GM21390 (cell line): ENCODE data around the gene LRTM2.

Experiments
- ATAC-seq: cut with Tn5 transposase; IDR thresholded peaks from one replicate; pipeline ENCODE4 v1.9.1; 2021; ENCODE audit not compliant: unreplicated experiment

LRTM2 gene

DNA sequence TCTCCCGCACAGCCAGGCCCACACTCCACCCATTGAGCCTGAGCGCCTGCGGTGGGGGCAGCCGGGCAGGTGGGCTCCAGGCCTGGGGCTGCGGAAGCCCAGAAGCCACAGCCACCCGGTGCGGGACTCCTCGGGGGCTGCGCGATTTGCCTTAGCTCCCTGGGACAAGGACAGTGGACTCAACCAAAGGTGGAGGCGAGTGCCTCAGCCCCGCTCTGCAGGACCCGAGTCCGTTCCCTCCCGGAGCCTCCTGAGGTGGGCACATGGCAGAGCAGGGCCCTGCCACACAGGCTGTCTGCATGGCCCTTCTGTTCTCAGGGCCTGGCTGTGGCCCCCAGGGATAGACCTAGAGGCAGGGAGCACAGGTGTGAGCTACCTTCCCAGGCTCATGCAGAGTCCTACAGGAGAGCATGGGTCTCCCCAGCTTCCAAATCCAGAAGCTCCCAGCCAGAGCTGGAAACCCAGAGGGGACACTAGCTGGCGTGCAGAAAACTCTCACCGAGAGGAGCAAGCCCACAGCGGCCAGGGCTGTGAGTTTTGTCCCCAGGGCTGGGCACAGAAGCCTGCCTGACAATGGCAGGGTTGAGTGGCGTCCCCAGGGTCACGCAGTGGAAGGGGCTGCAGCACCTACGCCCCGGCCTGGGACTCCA is 22.2 kb upstream of the LRTM2 start:
- ATAC-seq, result no peak

DNA sequence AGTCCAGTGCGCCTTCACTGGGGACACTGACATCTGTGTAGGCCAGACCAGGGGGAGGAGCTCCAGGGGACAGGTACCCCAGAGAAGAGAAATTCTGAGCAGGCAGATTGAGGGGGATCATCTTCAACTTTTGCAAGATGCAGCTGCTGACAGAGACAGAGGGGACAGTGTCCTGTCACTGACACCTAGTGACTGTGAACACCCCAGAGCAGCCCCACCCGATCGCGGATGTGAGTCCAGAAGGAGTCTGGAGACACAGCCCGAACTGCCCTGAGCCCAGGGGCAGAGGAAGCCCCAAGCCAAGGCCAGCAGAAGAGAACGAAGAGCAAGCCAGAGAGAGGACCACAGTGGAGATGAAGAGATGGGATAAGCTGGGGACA is 21.7 kb upstream of the LRTM2 start:
- ATAC-seq, result no peak

DNA sequence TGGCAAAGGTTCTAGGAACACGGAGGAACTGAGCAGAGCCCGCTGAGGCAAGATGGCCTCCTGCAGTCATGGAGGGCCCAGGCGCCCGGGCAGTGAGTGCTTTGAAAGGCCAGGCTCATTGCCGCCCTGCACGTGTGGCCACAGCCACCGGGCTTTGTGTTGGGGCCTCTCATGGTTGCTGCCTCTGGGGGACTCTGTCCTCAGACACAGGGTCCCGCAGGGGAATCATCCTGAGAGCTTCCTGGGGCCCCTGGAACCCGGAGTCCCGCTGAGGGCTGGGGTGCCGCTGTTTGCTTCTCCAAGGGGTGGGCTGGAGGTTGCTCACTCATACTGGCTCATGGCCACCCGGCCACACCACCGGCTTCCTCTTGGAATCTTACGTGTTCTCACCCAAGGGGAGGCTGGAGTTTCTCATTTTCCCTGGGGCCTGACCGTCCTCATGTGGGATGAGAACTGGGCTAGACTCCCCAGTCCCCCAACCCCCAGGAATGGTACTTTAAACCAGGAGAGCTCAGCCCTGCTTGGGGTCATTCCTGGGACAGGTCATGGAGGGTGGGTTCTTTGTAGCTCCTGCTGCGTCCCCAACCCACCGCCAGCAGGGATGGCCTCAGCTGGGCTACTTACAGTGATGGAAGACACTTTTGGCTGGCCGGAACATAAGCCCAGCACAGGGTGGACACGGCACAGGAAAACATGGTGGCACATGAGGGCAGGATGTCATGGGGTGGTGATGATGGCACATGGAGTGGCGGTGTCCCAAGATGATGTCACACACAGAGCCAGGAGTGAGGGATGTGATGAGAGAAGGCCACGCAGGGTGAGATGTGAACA is 21.1 kb upstream of the LRTM2 start:
- ATAC-seq, result no peak

DNA sequence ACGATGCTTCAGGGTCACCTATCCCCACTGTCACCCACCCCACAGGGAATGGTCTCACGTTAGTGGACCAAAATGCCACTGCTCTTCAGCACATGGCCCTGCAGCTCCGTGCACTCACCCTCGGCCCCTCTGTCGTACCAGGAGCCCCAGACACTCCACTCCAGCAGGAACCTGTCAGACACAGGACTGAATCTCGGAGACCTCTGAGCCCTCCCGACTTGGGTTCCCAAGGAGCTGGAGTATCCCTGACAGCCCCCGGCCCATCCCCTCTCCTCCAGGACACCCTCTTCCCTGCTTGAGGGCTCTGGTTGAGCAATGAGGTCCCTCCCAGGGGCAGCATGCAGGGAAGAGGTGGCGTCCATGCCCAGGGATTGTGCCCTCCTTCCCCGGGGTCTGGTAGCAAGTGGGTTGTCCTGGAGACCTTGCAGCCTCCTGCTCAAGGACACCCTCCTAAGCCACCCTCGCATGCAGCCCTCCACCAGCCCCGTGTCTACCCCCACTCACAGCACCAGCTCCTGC is 20.4 kb upstream of the LRTM2 start:
- ATAC-seq, result no peak

DNA sequence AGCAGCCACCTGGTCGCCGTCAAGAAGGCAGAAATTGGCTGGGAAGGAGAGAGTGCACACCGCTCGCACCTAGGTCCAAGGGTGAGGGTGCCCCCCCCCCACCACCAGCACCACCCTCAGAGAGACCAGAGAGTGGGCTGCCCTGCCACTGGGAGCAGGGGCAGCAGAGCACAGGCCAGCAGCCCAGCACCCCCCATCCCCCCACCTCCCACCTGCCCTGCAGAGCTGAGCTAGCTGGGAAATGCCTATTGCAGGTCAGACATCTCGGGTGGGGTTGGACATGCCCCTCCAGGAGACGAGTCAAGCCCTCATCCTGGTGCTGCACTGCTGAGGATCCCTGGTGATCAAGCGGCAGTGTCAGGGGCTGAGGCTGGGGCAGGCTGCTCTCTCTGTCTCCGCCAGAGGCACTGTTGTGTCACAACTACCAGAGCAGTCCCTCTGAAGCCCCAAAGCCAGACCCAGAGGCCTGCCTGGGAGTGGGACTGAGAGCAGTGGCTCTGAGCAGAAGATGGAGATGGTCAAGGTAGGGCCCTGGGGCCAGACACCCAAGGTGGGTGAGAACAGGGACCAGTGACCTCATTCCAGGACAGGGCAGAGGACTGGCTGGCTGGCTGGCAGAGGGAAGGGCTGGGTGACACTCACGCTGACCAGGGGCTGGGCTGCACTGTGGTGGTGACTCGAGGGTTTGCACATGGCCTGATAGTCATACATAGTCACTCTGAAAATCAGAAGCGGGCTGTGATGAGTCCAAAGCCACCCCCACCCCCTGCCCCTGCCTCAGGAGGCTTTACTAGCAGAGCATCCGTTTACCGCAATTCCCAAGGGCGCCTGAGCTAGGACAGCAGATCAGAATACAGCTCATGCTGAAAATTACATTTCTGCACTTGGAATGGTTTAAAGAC is 19.7 kb upstream of the LRTM2 start:
- ATAC-seq, result no peak

DNA sequence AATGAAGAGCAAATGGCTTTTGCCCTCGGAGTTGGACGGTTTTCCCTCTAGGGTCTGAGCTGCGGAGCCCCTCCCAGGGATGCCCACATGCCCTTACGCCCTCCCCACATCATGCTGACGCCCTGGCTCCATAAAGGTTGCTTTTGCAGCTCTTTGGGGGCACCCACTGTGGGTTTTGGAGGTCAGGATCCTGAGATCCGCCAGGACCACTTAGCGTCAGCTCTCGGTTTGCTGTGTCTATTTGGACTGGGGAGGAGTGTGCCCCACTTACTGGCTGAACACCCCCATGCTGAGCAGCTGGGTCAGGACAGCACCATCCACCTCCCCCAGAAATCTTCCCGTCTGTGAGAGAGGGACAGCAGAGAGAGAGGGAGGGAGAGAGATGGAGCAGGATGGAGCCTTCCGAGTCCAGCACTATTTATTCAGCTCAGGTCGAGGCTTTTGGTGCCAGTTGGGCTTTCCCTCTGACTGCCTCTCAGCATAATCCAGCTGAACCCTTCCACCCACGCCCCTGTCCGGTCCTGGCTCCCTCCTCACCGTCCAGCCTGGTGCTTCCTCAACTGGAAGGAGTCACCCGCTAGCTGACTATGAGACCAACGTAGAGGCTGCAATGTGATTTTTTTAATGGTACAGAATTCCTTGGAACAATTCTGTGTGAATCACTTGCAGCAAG is 18.9 kb upstream of the LRTM2 start:
- no peak for ATAC-seq

DNA sequence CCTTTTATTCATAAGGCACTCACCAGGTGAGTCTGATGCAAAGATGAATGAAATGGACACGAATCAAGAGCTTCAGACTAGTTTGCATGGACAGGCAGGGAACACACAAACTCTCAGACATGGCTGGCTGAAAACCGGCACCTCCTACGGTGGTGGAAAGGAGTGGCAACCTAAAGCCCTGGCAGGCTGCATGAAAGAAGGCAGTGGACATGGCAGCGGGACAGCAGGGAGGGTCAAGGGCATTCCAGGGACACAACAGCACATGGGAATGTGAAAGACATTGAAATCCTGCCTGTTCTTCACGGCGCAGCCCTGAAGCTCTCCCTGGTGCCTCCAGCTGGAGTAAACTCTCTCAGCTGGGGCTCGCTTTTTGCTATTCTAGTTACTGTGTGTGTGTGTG is 16.6 kb upstream of the LRTM2 start:
- no peak for ATAC-seq

DNA sequence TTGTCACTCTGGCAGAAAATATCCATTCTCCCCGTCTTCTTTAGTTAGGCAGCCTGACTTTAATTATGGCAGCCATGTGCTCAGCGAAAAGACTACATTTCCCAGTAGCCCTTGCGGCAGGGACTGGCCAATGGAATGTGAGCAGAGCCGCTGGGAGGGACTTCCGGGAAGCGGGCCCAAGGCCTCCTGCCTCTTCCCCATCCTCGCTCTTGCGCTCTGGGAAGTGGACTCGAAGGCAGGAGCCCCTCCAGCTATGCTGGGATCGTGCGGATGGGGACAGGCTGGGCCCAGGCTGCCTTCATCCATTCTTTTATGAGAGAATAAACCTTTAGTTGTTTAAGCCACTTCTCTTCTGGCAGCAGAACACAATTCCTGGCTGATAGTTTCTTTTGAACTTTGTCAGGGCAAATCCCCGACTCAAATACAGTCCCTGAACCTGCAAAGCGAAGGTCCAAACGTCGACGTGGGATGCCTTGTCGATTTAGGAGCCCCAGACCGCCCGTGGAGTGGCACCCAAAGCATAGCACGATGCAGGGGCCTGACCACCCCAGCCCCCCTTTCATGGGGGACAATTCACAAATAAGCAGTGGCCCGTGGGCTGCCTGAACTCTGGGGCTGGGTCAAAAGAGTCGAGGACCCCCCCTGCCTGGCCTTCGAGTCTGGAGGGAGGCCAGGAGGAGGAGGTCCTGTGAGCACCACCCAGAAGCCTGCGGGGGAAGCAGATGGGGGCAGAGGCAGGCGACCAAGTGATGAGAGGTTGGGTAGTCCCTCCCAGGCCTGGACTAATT is 15.6 kb upstream of the LRTM2 start:
- peak; percentile 92 for ATAC-seq

DNA sequence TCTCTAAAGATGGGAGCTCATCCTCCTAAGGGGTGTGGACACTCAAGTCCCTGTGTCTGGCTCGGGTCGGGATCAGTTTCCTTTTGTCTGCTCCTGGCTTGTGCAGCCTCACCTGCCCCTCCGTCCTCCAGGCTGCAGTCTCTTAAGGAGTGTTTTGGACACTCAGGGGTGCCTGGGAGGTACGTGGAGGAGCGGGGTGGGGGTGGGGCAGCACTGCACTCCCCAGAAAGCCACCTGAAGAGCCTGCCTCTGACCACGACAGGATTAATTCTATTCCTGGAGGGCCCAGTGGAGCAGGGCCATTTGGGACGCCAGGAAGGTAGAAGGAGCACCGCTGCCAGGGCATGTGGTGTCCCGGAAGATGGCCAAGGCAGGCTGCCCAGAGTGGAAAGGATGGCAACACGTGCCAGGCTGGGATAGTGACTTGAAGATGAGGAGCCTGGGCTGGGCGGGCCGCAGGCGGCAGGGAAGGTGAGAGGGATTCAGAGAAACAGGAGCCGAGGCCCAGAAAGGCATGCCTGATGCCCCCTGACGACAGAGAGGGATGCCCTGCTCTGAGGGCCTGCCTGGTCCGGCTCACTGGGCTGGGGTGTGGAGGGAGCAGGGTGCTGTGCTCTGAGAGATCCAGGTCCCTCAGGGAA is 14.8 kb upstream of the LRTM2 start:
- ATAC-seq, result no peak

DNA sequence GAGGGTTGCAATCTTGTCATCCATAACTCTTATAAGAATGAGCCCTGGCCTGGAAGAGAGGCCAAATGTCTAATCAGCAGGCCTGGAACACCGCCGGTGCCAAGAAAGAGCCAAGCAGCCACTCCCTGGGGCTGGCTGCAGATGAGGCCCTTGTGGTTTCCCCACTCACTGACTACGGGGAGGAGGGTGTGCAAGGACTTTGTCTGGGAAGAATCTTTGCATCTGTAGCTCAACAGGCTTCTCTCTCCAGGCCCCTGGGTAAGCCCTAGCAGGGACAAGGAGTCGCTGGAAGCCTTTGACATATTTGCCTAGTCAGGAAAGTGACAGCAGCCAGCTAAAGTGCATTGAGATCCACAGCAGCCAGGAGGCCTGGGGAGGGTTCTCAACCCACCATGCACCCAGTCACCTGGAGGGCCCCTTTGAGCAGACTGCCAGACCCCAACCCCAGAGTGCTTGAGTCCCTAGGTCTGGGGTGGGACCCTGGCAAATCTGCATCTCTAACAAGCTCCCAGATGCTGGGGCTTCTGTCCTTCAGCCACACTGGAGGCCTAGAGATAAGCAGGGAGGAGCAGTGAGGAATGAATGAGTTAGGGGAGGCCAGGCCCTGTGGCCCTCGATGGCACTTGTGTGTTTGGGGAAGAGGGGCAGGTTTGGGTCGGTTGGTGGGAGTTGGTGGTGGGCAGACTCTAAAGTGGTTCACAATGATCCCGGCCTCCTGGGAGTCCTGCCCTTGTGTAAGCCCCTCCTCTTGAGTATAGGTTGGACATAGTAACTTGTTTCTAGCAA is 13.9 kb upstream of the LRTM2 start:
- ATAC-seq, result no peak

DNA sequence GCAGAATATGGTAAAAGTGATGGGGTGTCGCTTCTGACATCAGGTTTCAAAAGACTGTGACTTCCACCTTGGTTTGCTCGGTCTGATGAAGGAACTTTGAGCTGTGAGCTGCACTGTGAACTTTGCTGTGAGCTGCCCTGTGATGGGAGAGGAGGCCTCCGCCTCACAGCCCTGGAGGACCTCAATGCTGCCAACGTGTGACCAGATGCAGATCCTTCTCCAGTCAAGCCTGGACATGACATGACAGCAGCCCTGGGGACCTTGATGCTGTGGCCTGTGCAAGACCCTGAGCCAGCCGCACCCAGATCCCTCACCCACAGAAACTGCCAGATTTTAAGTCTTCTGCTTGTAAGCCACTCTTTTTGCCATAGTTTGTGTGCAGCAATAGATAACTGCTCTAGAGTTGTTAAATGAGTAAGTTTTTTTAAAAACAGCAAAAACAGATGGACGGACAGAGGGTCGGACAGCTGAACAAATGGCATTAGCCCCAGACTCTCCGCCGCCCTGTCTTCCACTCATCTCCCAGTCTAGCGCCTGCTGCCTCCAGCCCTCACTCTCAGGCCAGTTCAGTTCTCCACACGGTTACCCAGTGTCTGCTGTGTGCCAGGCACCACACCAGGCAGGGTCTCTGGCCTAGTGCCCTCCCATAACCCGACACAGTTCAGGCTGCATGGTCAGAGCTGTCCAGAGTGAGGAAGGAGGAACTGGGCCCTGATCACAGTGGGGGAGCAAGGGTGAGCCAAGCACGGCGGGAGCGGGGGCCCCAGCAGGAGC is 13.1 kb upstream of the LRTM2 start:
- no peak for ATAC-seq

DNA sequence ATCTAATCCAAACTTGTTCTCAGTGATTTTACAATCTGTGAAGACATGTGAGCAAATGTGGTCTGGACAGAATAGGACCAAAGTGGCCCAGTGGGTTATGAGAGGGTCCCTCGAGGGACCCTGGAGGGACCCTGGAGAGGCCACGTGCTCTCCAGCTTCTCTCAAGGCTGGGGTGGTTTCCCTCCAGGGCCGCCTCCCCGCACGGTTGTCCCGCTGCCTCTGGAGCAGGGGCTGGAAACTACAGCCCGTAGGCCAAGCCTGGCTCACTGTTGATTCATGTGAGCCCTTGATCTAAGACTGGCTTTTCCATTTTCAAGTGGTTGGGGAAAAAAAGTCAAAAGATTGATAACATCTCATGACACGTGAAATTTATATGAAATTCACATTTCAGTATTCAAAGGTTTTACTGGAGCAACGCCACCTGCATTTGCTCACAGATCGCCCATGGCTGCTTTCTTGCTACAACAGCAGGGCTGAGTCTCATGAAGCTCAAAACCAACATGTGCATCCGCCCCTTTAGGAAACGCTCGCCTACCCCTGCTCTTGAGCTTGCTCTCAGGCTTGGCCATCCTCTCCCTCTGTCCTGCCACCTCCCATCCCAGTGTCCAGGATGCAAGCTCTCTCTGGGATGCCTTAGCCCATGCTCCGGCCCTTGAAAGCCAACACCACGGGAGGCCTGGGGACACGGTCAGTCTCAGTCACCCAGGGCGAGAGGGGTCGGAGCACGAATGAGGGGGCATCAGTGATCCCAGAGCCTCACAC is 12.1 kb upstream of the LRTM2 start:
- ATAC-seq, result no peak

DNA sequence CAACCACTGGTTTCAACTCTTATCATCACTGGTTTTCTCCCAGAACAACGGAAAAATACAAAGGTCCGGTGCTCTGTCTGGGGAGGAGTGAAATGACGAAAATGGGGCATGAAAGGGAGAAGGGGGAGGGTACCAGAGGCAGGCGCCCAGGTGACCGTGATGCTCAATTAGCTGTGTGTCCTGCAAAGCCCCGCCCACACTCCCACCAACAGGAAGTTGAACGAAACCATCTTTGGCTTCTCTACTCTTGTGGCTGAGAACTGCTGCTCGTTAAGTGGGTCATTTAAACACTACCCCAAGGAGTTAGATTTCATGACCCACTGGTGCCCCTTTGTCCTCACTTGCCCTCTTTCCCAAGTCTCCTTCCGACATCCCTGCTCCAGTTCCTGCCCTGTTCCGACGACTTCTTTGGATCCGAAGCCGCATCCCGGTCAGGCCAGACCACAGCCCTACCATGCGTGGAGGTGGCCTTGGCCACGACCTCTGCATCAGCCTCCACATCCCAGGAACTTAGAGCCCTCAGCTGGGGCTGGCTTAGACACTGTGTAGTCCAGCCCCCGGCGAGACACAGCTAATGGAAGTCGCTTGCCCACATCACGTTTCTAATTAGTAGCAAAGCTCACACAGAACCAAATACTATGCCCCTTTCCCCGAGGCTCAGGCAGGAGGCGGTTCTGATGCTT is 11.4 kb upstream of the LRTM2 start:
- no peak for ATAC-seq

DNA sequence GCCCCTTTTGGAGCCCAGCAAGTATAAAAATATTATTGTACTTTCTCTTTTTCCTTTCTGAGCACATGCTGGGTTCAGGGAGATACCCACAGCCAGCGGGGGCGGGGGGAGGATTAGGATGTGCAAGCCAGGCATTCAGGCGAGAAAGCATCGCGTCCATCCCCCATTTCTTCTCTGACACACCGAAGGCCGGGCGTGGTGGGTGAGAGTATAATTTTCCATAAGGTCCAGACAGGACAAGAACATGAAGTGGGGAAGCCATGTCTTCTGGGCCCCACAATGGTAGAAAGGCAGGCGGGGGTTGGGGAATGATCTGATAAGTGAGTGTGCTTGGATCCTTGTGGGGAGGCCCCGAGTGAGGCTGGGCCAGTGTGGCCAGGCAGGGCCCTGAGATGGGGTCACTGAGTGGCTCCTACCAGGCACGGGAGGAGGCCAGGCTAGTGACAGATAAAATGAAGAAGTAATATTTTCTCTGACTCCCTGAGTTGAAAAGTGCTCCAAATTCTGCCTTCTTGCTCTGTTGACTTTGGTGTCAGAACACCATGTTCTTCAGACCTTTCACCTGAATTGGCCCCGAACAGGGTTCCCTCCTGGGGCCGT is 10.7 kb upstream of the LRTM2 start:
- no peak for ATAC-seq

DNA sequence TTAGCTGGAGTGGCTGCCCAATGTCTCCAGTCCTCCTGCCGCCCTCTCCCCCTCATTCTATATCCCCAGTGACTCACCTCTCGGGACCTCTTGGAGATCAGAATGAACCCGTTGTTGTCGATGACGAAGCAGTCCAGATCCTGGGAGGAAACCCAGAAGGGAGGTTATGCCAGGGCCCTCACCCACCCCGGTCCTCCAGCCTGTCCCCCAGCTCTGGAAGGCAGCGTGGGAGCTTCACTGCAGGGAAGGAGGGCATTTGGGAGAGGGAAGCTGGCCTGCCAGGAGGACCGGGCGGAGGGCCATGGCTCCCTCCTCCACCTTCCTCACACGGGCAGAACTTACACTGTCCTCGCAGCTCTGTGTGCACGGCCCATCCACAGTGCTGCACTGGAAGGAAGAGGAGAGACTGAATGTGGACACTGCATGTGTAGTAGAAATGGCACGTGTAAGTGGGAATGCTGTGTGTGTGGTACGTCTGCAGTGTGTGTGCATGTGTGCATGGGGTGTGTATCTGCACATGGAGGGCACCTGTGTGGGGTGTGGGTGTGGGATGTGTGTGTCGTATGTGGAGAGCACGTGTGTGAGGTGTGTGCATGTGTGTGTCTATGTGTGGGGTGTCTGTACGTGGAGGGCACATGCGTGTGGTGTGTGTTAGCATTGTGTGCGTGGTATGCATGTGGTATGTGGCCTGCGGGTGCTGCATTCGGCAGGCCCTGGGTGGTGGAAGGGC is 10.0 kb upstream of the LRTM2 start:
- ATAC-seq, result no peak

DNA sequence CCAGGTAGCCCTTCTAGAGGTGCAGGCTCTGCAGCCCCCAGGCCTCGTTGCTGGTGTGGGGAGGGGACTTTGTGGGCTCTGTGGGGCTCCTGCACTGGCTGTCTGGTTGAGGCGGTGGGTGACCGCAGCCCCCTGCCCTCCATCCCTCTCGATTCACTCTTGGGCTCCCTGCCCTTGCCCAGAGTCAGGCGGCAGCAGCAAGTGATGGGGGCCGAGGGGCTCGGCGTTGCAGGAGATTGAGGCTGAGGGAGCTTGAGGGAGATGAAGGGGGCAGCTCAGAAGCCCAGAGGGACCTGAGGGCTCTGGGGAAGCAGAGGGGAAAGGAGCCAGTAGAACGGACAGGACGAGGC is 9.5 kb upstream of the LRTM2 start:
- no peak for ATAC-seq
